GM18519 (cell line): ENCODE data around the gene CNPY4.
"Not testable (repeated sequence)": the region's sequence is repeated elsewhere in the genome, so short reads cannot be mapped to it uniquely, and the experiment has no call there.

ENCODE experiments used
- ATAC-seq: cut with Tn5 transposase; IDR thresholded peaks from one replicate; pipeline ENCODE4 v1.9.1; 2021; ENCODE audit warnings: mild to moderate bottlenecking, moderate library complexity; ENCODE audit not compliant: unreplicated experiment, low FRiP score

The CNPY4 gene

DNA sequence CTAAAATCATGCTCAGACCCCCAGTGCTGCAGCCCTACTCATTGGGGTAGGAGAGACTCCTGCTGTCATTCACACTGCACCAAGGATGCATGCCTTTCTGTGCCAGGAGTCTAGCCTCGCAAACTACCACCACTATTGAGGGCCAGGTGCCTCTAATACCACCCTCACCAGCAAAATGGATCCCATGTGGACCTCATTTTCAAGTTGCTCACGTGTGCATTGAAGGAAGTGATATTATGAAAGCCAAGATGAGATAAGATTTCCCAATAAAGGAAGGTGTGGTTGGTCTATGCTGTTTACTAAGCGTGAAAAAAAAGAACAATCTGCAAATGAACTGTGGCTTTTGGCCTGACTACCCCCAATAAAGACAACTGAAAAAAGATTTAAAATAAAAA is 22.1 kb downstream of the CNPY4 start:
- ATAC-seq: no peak

DNA sequence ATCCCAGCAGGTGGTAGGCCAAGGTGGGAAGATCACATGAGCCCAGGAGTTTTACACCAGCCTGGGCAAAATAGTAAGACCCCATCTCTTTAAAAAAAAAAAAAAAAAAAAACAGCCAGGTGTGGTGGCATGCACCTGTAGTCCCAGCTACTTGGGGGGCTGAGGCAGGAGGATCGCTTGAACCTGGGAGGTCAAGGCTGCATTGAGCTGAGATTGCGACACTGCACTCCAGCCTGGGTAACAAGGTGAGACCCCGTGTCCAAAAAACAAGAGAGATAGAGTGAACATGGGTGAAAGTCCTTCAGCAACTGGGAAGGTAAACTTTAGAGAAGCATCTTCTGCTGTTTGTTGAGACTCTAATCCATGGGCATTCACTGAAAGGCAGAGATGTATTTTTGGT is 23.0 kb downstream of the CNPY4 start:
- ATAC-seq: no peak

DNA sequence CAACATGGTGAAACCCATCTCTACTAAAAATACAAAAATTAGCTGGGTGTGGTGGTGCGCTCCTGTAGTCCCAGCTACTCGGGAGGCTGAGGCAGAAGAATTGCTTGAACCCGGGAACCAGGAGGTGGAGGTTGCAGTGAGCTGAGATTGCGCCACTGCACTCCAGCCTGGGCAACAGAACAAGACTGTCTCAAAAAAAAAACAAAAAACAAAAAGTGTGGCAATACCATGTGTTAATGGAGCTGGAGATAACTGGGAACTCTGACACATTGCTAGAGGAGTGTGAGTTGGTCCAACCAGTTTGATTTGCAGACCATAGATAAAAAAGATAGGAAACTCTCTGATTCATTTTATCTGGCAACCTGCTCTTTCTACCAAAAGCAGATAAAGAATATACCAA is 26.9 kb downstream of the CNPY4 start:
- not testable (repeated sequence) for ATAC-seq

DNA sequence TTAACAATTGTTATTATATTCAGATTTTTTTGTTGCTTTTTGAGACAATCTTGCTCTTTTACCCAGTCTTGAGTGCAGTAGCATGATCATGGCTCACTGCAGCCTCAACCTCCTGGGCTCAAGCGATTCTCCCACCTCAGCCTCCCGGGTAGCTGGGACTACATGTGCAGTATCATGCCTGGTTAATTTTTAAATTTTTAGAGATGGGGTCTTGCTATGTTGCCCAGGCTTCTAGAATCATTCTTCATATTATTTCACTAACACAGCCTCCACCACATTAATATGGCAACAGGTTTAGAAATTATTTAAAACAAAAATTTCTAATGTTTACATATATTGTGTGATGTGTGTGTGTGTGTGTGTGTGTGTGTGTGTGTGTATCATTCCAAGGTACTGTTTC is 27.8 kb downstream of the CNPY4 start:
- ATAC-seq: no peak

DNA sequence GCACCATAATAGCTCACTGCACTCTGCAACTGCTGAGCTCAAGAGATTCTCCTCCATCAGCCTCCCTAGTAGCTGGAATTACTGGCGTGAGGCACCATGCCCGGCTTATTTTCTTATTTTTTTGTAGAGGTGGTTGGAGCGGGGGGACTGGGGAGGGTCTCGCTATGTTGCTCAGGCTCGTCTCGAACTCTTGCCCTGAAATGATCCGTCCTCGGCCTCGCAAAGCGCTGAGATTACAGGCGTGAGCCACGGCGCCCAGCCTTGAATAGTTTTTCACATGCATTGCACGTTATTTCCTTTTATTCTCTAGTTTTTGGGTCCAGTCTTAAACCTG is 28.8 kb downstream of the CNPY4 start:
- no peak for ATAC-seq

DNA sequence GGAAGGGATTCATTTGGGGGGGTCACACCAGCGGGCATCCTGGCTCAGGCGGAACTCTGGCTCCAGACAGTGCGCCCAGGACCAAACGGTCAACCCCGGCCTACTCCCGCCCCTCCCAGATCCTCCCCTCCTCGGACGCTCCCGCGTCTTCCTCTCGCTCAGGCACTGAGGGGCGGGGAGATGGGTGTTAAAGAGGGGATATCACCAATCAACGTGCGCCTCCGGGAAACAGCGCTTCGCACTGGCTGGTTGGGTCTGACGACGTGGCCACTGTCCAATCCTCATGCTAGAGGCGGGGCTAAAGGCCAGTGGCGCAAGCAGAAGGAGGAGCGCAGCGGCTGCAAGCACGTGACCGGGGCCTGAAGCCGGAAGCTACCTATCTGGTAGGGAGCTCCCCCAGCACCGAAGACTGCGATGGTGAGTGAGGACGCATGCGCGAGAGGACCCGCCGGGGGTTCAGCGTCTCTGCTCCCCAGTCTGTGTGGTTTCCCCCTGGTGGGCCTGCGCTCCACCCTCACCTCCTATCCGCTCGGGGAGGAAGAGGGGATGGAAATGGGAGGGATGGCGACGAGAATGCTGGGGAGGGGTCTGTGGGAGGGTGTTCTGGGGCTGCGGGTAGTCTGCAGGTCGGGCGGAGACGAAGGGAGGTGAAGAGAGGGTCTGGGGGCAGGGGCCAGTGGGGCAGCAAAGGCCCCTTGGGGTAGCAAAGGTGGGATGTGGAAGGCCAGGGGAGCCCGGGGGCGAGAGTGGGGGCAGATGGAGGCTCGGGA is 29.3 kb downstream of the CNPY4 start, which contains the start of gene LAMTOR4:
Gene LAMTOR4, plus strand, starts transcription at position 360 of the 770 bp plus-strand sequence. Its CDS starts 55 bp downstream, at position 415.
- peak; percentile 95 for ATAC-seq

DNA sequence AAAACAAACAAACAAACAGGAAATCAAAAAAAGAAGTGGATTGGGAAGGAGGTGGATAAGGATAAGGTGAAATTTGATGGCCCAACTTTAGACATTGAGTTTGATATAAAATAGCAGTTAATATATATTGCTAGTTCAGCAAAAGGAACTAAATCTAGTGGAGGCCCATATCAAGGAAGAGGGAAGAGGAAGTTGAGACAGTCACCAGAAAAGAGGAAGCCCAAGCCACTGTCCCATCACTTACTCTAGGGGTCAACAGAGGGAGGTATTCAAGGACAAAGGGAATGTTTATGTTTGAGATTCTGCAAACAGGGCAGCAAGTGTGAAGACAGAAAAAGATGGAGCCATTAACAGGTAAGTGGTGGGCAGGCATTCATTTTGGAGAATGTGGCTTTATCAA is 33.0 kb downstream of the CNPY4 start:
- ATAC-seq: no peak

DNA sequence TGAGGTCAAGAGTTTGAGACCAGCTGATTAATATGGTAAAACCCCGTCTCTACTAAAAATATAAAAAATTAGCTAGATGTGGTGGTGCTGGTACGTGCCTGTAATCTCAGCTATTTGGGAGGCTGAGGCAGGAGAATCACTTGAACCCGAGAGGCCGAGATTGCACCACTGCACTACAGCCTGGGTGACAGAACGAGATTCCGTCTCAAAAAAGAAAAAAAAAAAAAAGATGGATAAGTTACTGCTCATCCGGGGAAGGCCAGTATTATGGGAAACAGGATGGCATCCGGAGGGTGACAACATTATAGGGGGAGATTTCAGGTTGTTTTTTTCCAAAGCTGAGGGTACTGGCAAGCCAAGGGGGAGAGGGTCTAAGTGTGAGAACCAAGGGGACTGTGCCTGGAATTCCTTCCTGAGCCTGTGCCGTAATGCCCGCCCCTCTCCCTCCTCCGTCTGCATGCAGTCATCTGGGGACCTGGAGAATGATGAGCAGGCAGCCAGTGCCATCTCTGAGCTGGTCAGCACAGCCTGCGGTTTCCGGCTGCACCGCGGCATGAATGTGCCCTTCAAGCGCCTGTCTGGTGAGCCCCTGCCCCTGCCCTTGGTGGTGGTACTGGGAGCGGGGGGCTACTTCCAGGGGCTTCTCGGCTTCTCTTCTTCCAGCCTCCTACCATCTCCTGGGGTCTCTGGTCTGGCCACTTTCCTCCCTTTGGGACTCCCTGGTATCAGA is 33.7 kb downstream of the CNPY4 start:
- ATAC-seq: no peak

DNA sequence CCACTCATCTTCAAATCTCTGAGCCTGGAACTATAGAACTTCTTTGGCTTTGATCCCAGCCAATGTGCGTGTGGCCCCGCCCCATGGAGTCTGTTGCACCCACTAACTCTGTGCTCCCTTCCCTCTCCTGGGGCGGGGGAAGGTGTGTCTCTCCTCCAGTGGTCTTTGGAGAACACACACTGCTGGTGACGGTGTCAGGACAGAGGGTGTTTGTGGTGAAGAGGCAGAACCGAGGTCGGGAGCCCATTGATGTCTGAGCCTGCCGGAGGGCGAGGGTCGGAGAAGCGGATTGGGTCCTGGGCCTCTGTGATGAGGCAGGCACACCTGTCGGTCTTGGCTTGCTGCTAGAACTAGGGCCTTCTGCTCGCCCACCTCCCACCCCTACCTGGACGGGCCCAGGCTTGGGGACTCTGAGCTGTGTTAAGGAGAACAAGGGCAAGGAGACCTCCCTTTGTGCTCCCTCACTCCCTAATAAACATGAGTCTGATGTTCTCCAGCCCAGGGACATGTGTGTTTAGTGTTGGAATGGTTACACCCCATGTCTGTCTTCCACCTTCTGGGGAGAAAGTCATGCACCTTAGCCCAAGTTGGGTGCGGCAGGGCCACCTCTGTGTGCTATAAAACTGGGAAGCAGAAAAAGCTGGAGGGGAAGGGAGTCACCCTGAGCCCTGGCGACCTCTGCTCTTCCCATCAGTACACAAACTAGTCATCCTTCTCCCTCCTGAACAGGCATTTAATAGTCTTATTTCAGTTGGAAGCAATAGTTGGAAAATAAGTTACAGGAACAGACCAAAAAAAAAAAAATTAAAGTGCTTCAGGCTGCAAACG is 34.5 kb downstream of the CNPY4 start:
- no peak for ATAC-seq

DNA sequence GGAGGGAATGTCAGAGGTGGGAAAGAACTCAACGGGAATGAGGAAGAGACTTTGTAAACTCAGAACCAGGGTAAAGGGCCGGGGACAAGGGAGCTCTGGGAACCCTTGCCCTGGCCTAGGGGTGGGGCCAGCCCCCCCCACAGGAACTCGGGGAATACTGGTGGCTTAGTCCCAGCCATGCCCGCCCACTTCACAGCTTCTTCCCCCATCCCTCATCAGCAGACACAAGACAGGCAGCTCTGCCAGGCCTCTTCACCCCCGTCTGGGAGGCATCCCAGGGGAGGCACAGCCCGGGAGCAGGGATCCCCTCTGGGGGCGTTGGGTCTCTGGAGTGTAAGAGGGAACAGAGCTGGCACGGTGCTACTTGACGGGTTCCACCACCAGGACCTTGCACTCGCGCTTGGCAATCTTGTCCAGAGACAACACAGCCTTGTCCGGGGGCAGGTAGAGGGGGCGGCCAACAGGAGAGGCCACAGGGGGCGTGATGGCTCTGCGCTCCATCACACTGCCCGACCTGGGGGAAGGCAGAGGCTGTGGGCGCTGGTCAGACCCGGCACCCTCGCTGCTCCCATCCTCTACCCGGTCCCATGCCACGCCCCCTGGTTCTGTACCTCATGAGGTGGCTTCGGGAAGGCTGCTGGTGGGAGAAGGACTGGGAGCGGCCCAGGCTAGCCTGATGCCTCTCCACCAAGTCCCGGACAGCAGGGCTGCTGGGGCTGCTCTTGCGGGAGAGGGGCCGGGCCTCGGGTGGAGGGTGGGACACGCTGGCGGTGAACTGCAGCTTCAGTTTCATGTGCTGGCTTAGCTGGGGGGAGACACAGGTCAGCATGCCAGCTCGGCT is 35.4 kb downstream of the CNPY4 start:
- no peak for ATAC-seq

DNA sequence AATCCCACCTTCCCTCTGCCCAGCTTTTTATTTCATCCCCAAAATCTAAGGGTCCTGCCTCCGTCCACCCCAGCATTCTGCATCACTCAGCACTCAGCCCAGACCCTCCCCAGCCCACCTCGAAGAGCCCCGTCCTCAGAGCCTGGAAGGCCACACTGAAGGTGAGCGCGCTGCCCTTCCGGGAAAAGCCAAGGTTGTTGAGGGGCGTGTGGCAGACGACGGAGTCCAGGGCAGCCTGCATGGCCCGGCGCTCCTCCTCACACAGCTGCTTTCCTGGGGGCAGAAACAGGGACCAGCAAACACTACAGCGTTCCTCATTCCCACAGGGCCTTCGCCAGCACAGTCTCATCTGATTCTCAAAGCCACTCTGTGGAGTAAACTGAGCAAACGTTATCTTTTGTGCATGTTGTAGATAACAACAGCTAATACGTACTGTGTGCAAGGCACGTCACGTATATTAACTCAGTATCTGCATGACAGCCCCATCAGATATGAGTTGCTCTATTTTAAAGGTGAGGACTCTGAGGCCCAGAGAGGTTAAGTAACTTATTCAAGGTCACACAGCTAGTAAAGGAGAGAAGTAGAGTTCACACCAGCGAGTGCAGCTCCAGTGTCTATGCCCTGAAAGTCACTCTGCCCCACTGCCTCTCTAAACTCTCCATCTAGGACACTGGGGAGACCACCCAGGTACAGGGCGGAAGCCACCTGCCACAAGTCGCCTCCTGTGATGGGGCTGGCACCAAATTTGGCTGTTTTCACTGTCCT is 36.3 kb downstream of the CNPY4 start:
- ATAC-seq: no peak

DNA sequence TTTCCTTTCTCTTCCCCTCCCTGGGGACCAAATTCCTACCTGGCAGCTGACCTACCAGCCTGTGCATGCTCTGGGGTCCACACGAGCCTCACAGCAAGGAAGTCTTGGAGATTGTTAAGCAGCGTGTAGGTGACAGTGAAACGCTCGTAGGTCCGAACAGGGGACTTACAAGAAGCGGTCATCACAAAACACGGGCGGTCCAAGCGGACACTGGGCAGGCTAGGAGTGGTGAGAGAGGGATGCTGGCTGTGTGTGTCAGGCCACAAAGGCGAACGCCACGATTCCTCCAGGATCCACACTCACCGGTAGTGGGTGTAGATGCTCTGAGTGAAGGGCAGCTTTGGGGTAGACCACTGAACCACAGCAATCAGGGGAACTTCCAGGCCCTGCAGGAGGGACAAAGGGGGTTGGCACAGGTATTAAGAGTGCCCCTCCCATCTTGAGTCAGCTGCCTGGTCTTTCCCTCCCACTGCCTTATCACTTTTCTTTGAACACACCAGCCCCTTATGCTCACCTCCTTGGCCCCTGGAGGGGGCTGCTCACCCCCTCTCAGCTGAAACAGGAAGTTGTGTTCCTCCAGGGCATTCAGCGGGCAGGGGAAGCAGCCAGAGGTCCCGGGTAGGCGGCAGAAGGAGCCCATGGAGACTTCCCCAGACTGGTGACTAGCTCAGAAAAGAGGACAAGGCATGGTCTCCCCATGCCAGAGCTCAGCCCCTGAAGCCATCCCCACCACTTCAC is 37.1 kb downstream of the CNPY4 start:
- no peak for ATAC-seq

DNA sequence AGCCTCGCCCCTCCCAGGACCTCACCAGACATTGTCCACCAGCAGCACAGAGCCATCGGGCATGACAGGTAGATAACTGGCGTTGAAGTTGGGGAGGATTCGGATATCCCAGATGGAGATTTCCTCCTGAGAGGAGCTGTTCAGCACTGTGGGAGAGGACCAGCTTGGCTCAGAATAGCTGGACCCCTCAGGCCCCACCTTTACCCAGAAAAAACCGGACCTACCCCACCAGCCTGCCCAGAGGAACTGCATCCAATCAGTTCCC is 37.6 kb downstream of the CNPY4 start:
- ATAC-seq: no peak

DNA sequence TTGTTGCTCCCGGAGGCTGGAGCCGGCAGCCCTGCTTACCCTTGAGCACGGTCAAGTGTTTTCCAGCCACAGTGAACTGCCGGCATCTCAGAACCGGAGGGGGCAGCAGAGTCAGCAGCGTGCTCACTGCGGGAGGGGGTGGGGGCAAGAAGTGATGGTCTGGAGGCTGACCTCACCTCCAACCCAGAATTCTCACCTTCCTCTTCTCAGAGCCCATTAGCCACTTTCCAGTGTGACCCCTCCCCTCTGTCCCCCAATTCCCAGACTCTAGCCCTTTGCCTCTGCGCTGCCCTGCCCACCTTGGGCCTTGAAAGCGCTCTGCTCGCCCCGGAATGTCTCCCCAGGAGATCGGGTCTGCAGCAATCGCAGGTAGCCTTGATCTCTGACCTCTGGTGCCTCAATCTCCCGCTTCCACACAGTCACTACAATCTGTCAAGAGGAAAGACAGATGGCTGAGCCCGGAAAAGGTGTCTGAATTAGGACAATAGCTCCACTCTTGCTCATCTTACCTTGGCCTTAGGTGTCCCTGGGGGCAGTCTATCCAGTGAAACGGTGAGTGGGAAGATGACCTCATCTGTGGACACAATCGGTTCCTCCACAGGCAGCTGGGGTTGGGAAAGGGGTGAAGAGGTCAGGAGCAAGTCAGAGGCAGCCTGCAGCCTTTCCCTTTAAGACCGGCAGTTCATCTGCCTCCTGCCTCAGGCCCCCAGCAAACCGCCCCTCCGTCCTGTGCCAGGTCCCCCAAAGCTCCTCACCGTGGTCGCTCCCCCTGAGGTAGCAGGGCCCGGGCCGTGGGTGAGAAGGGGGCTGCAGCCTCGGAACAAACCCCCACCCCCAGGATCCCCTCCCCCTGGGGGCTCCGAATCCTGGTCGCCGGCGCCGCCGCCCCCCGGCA is 38.1 kb downstream of the CNPY4 start:
- no peak for ATAC-seq

DNA sequence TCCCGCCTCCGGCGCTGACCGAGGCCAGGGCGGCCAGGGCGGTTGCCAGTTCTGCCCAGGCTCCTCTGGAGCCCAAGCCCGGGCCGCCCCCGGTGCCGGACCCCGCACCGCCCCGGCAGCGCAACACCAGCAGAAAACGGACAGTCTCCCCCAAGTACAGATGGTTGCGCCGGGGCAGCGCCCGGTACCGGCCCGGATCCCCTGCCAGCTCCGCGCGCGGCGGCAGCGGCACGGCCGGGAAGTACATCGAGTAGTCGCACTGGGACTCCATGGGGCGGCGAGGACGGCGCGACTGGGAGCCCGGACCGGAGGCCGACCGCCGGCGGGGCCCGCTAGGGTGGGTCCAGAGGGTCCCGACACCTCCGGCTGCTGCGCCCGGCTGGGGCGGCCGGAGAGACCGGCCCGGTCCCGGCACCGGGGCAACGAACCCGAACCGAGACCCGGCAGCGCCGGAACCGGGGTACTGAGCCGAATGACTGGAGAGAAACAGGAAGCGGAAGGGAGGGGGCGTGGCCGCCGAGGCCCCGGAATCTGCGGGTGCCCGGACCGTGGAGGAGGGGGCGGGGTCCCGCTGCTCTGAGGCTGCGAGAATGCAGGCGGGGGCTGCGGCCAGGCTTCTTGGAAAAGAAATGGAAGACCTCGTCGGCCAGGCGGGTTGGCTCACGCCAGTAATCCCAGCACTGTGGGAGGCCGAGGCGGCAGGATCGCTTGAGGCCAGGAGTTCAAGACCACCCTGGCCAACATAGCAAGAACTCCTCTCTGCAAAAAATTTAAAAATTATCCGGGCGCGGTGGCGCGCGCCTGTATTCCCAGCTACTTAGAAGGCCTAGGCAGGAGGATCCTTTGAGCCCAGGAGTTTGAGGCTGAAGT is 39.0 kb downstream of the CNPY4 start, which contains the start of gene TRAPPC14:
Gene TRAPPC14, minus strand, starts transcription at position 495 of the 870 bp plus-strand sequence. Its CDS starts 224 bp downstream, at position 271.
- no peak for ATAC-seq

DNA sequence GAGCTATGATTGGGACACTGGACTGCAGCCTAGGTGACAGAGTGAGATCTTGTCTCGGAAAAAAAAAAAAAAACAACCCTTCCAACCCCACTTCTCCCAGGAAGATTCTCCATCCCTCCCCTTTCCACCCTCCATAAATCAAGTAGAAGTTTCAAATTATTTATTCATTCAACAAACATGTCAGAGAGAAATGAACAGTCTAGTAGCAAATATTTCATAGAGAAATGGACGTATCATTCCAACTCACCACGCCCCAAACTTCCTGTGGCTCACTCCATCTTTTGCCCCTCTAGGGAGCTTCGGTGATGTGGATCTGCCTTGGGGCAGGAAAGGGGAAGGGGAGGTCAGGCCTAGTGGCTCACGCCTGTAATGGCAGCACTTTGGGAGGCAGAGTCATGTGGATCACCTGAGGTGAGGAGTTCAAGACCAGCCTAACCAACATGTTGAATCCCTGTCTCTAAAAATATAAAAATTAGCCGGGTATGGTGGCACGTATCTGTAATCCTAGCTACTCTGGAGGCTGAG is 39.7 kb downstream of the CNPY4 start:
- no peak for ATAC-seq

DNA sequence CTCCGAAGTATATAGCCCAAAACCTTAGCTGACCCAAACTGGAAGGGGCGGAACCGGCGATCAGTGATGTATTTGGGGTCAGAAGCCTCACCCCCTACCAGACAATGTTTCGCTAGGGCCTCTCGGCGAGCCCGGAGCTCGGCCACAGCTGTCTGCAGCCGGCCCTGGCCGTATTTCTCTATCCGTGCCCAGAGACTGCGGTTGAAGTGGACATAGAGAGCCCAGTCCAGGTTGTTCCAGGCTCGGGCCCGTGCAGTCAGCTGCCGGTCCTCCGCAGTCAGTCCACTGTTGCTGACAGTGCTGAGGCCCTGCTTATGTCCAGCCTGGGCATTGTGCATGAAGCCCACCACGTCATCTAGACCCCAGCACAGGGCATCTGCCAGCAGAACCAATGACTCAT is 40.6 kb downstream of the CNPY4 start:
- ATAC-seq: no peak
